GM12872 (cell line): ENCODE data around the gene KIF3A.

Experiments used
- TF ChIP-seq, protein P1 (sequence below): IDR thresholded peaks from 3 replicates; pipeline ENCODE4 v1.5.1; 2011; ENCODE audit warnings: low read depth, mild to moderate bottlenecking, low read length, moderate library complexity; ENCODE audit not compliant: insufficient read depth

KIF3A gene

GRCh38 chr5:132677682-132678400 is 59.5 kb downstream of the KIF3A start:
- TF ChIP-seq, protein P1, sequence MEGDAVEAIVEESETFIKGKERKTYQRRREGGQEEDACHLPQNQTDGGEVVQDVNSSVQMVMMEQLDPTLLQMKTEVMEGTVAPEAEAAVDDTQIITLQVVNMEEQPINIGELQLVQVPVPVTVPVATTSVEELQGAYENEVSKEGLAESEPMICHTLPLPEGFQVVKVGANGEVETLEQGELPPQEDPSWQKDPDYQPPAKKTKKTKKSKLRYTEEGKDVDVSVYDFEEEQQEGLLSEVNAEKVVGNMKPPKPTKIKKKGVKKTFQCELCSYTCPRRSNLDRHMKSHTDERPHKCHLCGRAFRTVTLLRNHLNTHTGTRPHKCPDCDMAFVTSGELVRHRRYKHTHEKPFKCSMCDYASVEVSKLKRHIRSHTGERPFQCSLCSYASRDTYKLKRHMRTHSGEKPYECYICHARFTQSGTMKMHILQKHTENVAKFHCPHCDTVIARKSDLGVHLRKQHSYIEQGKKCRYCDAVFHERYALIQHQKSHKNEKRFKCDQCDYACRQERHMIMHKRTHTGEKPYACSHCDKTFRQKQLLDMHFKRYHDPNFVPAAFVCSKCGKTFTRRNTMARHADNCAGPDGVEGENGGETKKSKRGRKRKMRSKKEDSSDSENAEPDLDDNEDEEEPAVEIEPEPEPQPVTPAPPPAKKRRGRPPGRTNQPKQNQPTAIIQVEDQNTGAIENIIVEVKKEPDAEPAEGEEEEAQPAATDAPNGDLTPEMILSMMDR, result no peak

GRCh38 chr5:132677191-132677590 is 60.2 kb downstream of the KIF3A start:
- TF ChIP-seq, protein P1, result no peak

- TF ChIP-seq, protein P1, result no peak
Observed at GRCh38 chr5:132675936-132676689, 61.2 kb downstream of the KIF3A start.

GRCh38 chr5:132674671-132675506 is 62.5 kb downstream of the KIF3A start:
- TF ChIP-seq, protein P1, result no peak

DNA sequence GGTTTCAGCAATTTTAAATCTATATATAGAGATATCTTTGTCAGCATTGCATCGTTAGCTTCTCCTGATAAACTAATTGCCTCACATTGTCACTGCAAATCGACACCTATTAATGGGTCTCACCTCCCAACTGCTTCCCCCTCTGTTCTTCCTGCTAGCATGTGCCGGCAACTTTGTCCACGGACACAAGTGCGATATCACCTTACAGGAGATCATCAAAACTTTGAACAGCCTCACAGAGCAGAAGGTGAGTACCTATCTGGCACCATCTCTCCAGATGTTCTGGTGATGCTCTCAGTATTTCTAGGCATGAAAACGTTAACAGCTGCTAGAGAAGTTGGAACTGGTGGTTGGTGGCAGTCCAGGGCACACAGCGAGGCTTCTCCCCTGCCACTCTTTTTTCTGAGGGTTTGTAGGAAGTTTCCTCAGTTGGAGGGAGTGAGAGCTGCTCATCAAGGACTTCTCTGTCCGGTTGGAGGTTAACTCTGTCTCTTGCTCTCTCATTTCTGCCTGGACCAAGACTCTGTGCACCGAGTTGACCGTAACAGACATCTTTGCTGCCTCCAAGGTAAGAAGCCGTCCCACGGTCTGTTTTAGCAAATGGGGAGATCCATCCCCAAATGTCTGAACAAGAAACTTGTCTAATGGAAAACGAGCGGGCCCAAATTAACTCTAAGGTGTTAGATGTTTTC is 63.3 kb downstream of the KIF3A start, which contains the start of gene IL4:
Gene IL4, plus strand, starts transcription at position 51 of the 692 bp plus-strand sequence. Its CDS starts 62 bp downstream, at position 113.
- TF ChIP-seq, protein P1, result no peak

DNA sequence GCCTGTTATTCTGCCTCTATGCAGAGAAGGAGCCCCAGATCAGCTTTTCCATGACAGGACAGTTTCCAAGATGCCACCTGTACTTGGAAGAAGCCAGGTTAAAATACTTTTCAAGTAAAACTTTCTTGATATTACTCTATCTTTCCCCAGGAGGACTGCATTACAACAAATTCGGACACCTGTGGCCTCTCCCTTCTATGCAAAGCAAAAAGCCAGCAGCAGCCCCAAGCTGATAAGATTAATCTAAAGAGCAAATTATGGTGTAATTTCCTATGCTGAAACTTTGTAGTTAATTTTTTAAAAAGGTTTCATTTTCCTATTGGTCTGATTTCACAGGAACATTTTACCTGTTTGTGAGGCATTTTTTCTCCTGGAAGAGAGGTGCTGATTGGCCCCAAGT is 63.9 kb downstream of the KIF3A start:
- TF ChIP-seq, protein P1, result no peak

- TF ChIP-seq, protein P1, result no peak
Observed at GRCh38 chr5:132671000-132671399, 66.3 kb downstream of the KIF3A start.
